ENCODE data around the gene BOLA1.
"Not testable (repeated sequence)": the region's sequence is repeated elsewhere in the genome, so short reads cannot be mapped to it uniquely, and the experiment has no call there.

The BOLA1 gene, protein sequence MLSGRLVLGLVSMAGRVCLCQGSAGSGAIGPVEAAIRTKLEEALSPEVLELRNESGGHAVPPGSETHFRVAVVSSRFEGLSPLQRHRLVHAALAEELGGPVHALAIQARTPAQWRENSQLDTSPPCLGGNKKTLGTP

DNA sequence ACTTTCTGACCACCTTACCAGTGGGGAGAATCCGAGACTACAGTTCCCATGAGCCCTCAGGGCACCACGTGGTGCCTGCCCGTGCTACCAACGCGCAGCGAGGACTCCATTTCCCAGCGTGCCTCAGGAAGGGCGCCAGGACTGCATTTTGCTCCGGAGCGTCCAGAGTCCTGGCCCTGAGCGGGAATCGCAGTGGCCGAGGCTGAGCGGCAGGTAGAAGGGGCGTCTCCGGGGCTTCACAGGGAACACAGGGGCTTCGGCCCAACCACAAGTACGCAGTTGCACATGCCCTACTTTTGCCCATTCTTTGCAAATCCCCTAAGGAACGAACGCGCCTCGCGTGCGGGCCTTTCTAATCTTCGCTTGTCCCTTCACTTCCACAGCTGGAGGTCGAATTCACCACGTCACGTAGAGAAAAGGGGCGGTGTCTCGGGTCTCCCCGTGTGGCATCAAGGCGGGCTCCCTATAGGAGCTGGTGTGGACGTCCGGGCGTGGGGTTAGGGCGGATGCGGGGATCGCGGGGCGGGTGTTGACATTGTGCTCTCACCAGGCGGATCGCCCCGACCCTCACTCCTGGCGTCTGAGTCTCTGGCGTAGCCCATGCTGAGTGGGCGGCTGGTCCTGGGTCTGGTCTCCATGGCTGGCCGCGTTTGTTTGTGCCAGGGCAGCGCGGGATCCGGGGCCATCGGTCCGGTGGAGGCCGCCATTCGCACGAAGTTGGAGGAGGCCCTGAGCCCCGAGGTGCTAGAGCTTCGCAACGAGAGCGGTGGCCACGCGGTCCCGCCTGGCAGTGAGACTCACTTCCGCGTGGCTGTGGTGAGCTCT lies at the start of gene BOLA1:
Gene BOLA1, plus strand, starts transcription at position 109 of the 825 bp plus-strand sequence. Its CDS starts 492 bp downstream, at position 601.
- DNase-seq = peak; percentile 88

DNA sequence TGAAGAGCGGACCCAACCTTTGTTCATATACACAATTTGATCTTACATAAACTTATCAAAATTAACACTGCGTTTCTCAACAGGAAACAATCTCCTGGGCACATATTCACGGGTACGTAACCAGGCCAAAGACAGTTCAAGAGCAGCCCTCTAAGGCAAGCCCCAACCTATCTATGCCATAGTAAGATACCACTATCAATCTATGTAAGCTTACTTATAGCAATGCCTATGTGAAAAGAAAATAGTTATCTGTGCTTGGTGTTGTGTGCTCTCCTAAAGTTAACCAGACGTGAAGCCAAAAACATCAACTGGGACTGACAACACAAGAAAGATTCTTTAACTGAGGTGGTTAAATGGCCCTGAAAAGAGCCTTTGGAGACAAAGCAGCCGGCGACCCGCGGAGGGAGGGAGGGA lies 49.4 kb upstream of the BOLA1 start:
- DNase-seq = no peak

DNA sequence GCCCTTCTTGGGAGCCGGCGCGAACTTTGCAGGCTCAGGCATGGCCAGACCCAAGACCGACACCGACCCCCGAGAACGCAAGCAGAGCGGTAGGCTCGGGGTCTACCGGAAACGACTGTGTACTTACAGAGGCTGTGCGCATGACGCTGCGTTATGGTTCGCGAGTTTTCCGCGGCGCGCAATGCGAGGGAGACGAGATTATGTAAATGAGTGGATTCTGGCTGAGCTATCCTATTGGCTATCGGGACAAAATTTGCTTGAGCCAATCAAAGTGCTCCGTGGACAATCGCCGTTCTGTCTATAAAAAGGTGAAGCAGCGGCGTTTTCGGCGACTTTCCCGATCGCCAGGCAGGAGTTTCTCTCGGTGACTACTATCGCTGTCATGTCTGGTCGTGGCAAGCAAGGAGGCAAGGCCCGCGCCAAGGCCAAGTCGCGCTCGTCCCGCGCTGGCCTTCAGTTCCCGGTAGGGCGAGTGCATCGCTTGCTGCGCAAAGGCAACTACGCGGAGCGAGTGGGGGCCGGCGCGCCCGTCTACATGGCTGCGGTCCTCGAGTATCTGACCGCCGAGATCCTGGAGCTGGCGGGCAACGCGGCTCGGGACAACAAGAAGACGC lies 48.5 kb upstream of the BOLA1 start:
- not testable (repeated sequence) for DNase-seq

DNA sequence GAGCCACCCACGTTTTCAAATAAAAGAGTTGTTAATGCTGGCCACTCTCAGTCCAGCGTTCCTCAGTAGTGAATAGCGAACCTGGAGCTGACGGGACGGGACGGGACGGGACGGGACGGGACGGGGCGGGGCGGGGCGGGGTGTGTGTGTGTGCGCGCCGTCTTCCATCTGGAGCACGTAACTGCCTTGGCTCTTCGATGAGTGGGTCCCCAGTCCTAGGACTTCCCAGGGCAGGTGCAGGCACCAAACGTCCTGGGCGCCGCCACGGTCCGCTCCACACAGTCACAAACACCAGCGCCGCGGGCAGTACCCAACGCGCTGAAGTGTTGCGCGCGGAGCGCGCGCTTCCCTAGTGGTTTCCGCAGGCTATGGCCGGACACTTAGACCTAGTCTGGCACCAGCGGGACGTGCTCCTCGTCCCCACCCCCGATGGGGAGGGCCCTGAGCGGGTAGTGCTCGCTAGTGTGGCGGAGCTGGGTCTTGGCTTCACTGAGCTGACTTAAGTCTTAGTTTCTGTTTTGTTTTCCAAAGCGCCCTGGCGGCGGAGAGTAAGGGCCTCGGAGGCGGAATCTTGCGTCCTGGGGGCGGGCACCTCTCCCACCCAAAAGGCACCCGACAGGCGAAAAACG lies 47.7 kb upstream of the BOLA1 start:
- DNase-seq = not testable (repeated sequence)

DNA sequence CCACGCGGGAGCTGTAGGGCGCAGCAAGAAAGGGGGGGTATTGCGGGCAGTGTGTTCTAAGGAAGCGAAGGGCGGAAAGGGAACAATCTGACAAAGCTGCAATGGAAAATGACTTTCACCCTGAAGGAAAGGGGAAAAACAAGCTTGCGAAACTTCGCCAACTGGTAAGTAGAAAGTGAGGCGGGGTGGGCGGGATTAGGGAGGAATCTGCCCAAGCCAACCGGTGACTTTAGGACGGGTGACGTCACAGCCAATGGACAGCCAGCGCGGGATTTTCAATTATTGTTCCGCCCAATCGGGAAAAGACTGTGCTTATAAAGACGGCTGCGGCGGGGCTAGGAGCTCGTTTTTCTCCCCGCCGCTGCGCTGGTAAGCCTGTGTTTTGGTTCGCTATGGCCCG lies 47.1 kb upstream of the BOLA1 start:
- DNase-seq = not testable (repeated sequence)

DNA sequence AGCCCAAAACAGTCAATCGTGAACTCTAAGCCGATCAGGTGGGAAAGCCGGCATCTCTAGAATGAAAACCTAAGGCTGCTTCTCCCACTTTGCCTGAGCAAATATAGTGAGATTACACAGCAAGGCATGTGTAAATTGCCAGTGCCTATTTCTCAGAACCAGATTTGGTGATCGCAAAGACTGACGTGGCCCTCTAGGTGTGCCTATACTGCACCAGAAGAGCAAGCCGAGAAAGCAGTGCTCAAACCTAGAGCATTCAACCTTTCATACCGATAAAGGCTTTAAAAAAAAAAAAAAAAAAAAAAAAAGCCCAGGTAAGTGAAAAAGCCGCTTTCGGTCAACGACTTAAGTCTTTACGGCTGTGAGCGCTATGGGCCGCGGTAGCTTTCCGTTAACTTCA lies 39.1 kb upstream of the BOLA1 start:
- not testable (repeated sequence) for DNase-seq

DNA sequence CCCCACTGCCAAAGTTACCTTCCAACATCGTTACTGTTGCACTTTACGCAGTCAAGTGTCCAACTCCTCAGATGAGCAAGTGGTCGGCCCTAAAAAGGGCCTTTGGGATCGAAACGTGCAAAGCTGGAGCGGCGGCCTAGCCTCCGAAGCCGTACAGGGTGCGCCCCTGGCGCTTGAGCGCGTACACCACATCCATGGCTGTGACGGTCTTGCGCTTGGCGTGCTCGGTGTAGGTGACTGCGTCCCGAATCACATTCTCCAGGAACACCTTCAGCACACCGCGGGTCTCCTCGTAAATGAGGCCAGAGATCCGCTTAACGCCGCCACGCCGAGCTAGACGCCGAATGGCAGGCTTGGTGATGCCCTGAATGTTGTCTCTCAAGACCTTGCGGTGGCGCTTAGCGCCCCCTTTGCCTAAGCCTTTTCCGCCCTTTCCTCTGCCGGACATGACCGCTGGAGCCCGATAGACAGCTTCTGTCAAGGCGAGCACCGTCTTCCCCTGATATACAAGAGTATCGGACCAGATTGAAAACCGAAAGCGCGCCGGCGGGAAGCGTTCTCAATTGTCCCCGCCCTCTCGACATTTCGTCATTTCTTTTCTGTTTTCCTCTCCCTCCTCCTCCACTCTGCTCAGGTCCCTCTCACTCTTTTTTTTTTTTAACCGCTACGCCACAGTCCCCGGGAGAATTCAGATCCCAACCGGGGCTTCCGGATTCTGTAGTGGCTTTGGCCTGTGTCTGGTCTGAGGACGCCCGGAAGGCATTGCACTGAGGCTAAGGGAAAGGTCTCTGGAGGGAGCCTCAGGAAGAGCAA lies 38.5 kb upstream of the BOLA1 start:
- DNase-seq = not testable (repeated sequence)

DNA sequence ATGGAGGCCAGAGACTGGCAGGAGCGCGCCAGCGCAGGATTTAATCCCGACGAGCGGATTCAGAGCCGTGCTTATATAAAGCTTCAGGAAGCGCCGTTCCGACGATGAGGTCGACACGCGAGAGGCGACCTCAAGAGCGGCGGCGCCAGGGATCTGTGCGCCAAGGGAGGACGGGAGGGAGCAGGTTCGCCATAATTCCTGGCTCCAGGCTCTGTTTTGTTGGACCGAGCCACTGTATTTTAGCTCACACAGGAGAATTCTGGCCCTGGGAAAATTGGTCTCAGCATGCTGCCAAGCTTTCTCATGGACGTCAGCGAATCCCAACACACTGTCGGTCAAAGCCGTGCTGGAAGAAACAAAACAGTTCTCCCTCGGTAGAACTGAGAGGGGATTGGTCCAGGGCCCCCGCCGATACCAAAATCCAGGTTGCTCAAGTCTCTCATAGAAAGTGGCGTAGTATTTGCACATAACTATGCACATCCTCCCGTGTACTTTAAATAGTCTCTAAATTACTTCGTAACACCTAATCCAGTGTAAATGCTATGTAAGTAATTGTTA lies 37.8 kb upstream of the BOLA1 start:
- DNase-seq = not testable (repeated sequence)

DNA sequence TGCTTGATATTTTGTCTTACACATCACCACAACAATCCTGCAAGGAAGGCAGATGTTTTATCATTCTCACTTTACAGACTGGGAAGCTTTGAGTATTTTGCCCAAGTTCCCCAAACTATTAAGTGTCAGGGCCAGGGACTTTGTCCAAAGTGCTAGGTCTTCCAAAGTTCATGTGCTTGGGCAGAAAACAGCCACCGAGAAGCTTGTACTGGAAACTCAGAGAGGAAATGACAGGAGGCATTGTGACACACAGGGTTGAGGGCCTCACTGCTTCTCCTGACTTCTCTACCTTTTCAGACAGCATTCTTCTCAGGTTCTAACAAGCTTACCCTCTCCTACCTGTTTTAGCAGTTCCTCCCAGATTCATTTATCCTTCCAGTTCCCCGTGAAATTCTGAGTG lies 32.5 kb upstream of the BOLA1 start:
- DNase-seq = not testable (repeated sequence)

DNA sequence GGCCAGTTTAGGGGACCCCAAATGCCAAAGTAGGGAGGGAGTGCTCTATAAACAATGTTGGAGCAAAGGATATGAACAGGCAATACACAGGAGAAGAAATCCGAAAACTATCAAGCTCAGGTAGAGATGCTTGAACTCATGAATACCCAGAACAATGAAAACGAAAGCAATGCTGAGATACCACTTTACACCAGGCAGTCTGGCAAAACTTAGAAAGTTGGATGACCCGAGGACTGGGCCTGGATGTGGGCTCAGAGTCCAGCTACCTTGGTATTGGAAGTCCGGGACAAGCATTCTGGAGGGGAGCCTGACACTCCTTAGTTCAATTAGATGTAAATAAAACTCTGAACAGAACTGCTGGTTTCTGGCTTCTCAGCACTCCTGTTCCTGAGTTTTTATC lies 26.3 kb upstream of the BOLA1 start:
- not testable (repeated sequence) for DNase-seq

DNA sequence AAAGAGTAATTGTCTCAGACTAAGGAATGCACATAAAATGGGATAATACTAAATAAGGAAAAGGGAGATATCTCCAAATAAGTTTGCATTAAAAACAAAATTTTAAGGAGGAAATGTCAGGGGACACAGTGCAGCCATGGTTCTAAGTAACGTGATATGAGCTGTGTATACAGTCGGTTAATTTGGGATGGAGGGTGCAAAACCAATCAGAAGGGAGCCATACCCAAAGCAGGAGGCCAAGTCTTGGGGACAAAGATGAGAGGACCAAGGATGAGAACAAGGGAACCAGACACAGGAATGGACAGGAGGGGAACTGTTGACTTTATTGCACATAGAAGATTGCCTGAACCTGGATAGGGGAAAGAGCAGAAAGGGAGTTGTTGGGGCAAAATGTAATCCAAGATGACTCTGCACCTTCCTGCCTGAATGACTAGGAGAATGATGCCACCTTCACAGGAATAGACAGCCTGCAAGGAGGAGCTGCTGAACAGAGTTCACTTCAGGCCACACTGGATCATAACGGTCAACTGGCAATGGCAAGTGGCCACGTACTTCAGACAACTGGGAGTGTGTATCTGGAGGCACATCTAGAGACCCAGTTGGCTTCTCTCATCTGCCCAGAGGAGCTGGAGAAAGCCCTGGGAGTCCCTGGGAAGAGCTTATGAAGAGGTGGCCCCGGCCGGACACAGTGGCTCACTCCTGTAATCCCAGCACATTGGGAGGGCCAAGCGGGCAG lies 22.0 kb upstream of the BOLA1 start:
- DNase-seq = no peak

DNA sequence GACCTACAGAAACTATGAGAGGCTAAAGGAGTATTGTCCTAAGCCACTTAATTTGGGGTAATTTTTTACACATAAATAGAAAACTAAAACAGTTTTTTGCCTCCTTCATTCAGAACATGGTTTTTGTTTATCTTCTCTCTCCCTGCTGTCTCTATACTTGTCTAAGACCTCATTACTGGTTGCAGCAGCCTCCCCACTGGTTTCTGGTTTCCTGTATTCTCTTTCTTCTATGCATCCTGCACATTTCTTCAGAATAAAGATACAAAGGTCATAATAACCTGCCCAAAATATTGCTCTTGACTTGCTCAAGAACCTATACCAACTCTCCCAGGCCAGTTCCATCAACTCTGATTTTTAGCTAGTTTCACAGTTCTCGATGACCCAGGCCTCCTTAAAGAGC lies 19.8 kb upstream of the BOLA1 start:
- DNase-seq = no peak

DNA sequence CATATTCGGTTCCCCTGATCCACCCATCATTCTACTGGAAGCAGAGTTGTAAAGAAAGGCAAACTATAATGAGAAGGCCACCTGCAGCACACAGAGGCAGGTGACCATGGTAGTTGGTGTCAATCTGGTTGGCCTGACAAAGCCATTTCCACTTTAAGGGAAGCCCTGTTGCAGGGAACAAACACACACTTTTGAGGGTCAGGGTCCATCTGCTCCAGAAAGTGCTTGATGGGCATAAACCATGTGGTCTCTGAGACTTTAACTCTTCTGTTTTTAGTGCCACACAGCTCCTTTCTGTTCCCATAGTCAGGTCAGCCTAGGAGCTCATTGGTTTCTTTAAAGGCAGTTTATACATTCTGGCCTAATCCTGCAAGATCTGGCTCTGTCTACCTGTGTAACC lies 17.5 kb upstream of the BOLA1 start:
- DNase-seq = no peak

DNA sequence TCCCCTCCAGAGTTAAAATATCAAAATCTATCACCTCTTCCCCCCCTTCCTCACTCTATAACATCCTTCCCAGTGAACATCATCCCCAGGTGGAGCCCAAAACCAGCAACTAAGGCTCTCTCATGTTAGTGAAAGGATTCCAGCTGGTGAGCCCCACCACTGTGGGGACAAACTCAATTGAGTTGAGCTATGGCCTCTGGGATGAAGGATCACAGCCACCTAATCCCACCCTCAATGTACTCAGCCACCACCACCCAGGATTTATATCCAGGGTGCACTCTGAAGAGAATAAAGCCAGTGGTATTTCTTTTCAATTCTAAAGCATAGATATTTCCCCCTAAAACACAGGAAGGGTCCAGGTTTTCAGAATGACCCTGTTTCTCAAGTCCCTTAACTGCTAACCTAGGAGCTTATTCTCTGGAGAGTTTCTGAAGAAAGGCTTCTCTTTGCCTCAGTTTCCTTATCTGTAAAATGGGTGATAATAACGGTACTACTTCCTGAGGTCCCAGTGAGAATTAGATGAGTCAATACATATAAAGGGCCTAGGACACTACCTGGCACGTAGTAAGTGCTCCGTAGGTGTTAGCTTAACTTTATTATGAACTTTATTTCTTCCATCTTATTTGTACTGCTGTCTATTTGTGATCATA lies 15.6 kb upstream of the BOLA1 start:
- no peak for DNase-seq

DNA sequence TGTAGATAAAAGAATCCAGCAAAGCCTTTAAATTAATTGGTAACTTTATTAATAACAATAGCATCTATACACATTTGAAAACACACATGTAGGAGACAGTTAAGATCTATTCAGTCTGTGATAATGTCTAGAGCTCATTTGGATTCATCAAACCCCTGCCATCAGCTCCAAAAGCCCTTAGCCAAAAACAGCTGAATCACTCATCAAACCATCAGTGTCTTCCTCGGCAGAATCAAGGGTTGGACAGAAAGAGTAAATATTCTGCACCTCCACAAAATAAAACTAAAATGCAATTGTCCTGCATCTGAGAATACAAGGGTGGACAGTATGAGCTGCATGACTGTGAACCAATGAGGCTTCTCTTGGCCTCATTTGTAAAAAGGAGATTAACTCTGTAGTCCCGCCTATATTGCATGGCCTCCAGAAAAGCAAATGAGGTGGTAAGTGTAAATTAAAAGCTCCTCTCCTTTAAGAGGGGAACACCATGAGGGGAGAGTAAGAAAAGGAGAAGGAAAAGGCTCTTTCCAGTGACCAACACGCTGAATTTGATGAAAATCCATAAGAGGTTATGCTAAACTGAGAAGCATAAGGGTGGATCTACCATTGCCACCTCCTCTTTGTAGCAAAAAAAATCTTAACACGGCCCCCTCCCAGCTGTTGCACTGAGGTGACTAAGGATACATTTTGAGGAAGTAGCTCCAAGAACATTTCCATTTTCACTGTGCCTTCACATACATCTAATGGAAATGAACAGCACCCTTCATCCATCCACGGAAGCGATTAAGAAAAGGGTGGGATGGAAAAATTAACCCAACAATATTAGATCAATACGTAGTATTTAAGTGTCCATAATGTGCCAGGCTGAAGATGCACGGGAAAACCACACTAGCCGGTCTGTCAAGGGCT lies 14.7 kb upstream of the BOLA1 start:
- peak; percentile 14 for DNase-seq

DNA sequence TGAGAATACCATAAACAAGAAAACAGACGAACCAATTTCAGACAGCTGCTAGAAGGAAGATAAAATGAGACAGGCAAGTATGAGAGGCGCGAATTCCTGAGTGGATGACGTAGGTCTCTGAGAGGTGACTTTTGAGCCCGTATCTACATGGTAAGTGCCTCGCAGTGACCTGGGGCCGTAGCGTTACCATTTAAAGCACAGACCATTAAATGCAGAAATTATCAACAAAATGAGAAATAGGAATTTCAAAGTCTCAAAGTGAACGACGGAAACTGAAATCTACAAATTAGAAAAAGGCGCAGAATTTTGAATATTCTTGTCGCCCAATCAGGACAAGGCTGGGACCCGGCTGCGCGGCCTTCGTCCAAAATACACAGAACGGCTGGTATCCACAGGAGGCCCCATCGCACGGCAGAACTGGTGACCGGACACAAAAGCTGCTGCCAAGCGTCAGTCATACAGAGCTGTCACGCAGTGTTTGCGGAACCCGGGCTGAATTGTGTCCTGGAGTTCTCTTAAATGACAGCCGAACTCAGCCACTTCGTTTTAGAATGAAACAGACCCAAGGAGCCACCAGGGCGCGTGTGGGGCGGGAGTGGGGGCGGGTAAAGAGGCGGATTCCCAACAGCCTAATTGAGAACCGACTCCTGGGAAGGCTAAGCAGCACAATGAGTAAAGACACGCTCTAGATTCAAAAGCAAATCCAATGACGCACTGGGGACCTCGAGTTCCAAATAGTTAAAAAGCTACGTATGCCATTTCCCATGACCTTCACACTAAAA lies 13.8 kb upstream of the BOLA1 start:
- DNase-seq = peak; percentile 88

DNA sequence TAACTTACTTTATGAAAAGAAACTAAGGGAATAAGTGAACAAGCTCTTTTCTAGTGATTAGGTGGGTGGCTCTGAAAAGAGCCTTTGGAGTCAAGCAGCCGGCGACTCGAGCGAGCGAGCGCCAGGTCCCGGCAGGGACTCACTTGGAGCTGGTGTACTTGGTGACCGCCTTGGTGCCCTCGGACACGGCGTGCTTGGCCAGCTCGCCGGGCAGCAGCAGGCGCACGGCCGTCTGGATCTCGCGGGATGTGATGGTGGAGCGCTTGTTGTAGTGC lies 13.3 kb upstream of the BOLA1 start:
- DNase-seq = not testable (repeated sequence)

DNA sequence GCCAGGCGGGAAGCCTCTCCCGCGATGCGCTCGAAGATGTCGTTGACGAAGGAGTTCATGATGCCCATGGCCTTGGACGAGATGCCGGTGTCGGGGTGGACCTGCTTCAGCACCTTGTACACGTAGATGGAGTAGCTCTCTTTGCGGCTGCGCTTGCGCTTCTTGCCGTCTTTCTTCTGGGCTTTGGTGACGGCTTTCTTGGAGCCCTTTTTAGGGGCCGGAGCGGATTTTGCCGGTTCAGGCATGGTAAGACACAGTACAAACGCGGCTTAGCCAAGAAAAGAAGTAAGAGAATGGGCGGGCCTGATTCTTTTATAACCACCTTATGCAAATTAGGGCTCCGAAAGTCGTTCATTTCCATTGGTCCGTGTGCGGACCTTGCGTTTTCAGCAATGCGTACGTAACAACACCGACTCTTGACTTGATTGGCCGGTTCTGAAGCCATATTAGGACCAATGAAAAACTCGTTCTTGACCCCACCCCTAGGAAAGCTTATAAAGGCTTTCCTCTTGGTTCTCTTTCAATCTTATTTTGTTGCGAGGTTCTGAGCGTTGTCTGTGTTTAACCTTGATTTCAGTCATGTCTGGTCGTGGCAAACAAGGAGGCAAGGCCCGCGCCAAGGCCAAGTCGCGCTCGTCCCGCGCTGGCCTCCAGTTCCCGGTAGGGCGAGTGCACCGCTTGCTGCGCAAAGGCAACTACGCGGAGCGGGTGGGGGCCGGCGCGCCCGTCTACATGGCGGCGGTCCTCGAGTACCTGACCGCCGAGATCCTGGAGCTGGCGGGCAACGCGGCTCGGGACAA lies 12.8 kb upstream of the BOLA1 start:
- peak; percentile 96 for DNase-seq

DNA sequence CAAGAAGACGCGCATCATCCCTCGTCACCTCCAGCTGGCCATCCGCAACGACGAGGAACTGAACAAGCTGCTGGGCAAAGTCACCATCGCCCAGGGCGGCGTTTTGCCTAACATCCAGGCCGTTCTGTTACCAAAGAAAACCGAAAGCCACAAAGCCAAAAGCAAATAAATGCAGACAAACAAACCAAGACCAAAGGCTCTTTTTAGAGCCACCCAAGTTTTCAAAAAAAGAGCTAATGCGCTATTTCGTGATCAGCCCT lies 12.2 kb upstream of the BOLA1 start:
- DNase-seq = peak; percentile 36
